Activated CD8-positive, alpha-beta T cell treated with anti-CD3 and anti-CD28 coated beads, Interleukin-2, amount 10 ng/mL, durations not matched to agents 7 days and 5 days (primary cell): ENCODE data around the gene CTDSP1. TPM values are rescaled to one million over a fixed set of nuclear protein-coding genes. Genes with fewer than 3 reads are reported as not detected.

Experiments used
- ATAC-seq: fragments of 150-1000 bp; cut with Tn5 transposase; one replicate; pipeline ENCODE4 v1.10.0; 2021; ENCODE audit warnings: moderate library complexity
- CTCF ChIA-PET: fragments of 350-600 bp; sonication (Branson Sonifier 250); formaldehyde crosslinking; loops from one replicate; lab custom pipeline; 2021; ENCODE audit warnings: antibody characterized with exemption; lab: Charles Lee
- POLR2A ChIA-PET: fragments of 350-600 bp; sonication (Branson Sonifier 250); formaldehyde crosslinking; loops from one replicate; lab custom pipeline; 2021; ENCODE audit warnings: antibody characterized with exemption; lab: Charles Lee
- DNase-seq: peaks from one replicate; pipeline ENCODE4 v3.0.0-alpha.2; 2020
- H3K27ac Mint-ChIP-seq: one replicate; pipeline ENCODE4 v1.8.0; 2021; ENCODE audit warnings: mild to moderate bottlenecking, mixed read lengths
- H3K27me3 Mint-ChIP-seq: one replicate; pipeline ENCODE4 v1.8.0; 2021; ENCODE audit warnings: low read depth, mixed read lengths
- H3K36me3 Mint-ChIP-seq: one replicate; pipeline ENCODE4 v1.8.0; 2021; ENCODE audit warnings: low read depth, mixed read lengths
- H3K4me1 Mint-ChIP-seq: one replicate; pipeline ENCODE4 v1.8.0; 2021; ENCODE audit warnings: low read depth, mixed read lengths
- H3K4me3 Mint-ChIP-seq: one replicate; pipeline ENCODE4 v1.8.0; 2021; ENCODE audit warnings: mild to moderate bottlenecking, mixed read lengths
- H3K9me3 Mint-ChIP-seq: one replicate; pipeline ENCODE4 v1.8.0; 2022; ENCODE audit warnings: mixed read lengths; ENCODE audit not compliant: insufficient read depth
- microRNA-seq: library from miRNA; unstranded; fragments of <30 nt; microRNA quantifications from one replicate; pipeline ENCODE4 v1.2.0, GENCODE V29; 2022
- total RNA-seq, 2 experiments: library from RNA; stranded (reverse); gene quantifications; one replicate each; pipeline ENCODE4 v1.2.3, GENCODE V29; 2021

CTDSP1 gene
- total RNA-seq, 2 experiments from 2014 or later = 175 to 185 TPM

- Mint-ChIP-seq H3K36me3 (peaks cover 15% of the 10 kb centered on the region), H3K27me3 (no peaks in the 10 kb centered on the region), H3K4me3 (no peak overlapping the region), H3K4me1 (peaks cover 5% of the 10 kb centered on the region), H3K9me3 (no peaks in the 10 kb centered on the region), H3K27ac (no peak overlapping the region)
- ChIA-PET POLR2A (interaction anchor here (0.9 kb wide), 1 partner anchor 9 kb away, joined by 3 read pairs; no protein-coding TSS in a partner anchor), CTCF (no interaction called here)
- ATAC-seq (no peak), DNase-seq (no peak)
Observed at GRCh38 chr2:218444692-218445357, 45.2 kb downstream of the CTDSP1 start.

GRCh38 chr2:218445602-218446001, 45.9 kb downstream of the CTDSP1 start:
- POLR2A ChIA-PET = interaction anchor here (0.5 to 0.9 kb wide), 2 partner anchors 8 to 13 kb away, joined by 3 read pairs; no protein-coding TSS in a partner anchor
- no peaks in the 10 kb centered on the region for H3K27me3 Mint-ChIP-seq

GRCh38 chr2:218446547-218446946, 46.9 kb downstream of the CTDSP1 start:
- H3K27ac Mint-ChIP-seq = no peak overlapping the region
- DNase-seq (no peak), ATAC-seq (no peak)
- CTCF ChIA-PET = no interaction called here
- no peaks in the 10 kb centered on the region for H3K27me3 Mint-ChIP-seq
- H3K9me3 Mint-ChIP-seq = no peaks in the 10 kb centered on the region
- no peak overlapping the region for H3K4me3 Mint-ChIP-seq
- H3K36me3 Mint-ChIP-seq = peaks cover 22% of the 10 kb centered on the region
- peaks cover 5% of the 10 kb centered on the region for H3K4me1 Mint-ChIP-seq
- POLR2A ChIA-PET = no interaction called here

More at GRCh38 chr2:218445602-218446001, 45.9 kb downstream of the CTDSP1 start:
- Mint-ChIP-seq H3K4me3 (no peak overlapping the region), H3K9me3 (no peaks in the 10 kb centered on the region), H3K36me3 (peaks cover 20% of the 10 kb centered on the region), H3K27ac (no peak overlapping the region), H3K4me1 (peaks cover 5% of the 10 kb centered on the region)
- CTCF ChIA-PET = no interaction called here
- ATAC-seq (no peak), DNase-seq (no peak)

GRCh38 chr2:218447072-218447471, 47.4 kb downstream of the CTDSP1 start:
- H3K4me1 Mint-ChIP-seq = peaks cover 5% of the 10 kb centered on the region
- H3K4me3 Mint-ChIP-seq = no peak overlapping the region
- ChIA-PET POLR2A (no interaction called here), CTCF (no interaction called here)
- H3K36me3 Mint-ChIP-seq = peaks cover 22% of the 10 kb centered on the region
- DNase-seq (no peak), ATAC-seq (no peak)
- no peak overlapping the region for H3K27ac Mint-ChIP-seq
- H3K27me3 Mint-ChIP-seq = no peaks in the 10 kb centered on the region
- no peaks in the 10 kb centered on the region for H3K9me3 Mint-ChIP-seq

- CTCF ChIA-PET = no interaction called here
Observed at GRCh38 chr2:218448934-218449333, 49.3 kb downstream of the CTDSP1 start.

GRCh38 chr2:218452079-218452478, 52.4 kb downstream of the CTDSP1 start:
- ChIA-PET CTCF (interaction anchor here (1.1 to 2.3 kb wide), 2 partner anchors 11 to 49 kb away, joined by 3 to 10 read pairs; no protein-coding TSS in a partner anchor), POLR2A (no interaction called here)
- Mint-ChIP-seq H3K27me3 (no peaks in the 10 kb centered on the region), H3K4me1 (peaks cover 5% of the 10 kb centered on the region), H3K9me3 (no peaks in the 10 kb centered on the region), H3K27ac (no peak overlapping the region), H3K4me3 (no peak overlapping the region), H3K36me3 (peaks cover 51% of the 10 kb centered on the region)
- no peak for ATAC-seq
- DNase-seq = no peak

More at GRCh38 chr2:218448934-218449333, 49.3 kb downstream of the CTDSP1 start:
- no peak overlapping the region for H3K4me3 Mint-ChIP-seq
- H3K27me3 Mint-ChIP-seq = no peaks in the 10 kb centered on the region
- no peak for ATAC-seq
- peaks cover 26% of the 10 kb centered on the region for H3K36me3 Mint-ChIP-seq
- no peaks in the 10 kb centered on the region for H3K9me3 Mint-ChIP-seq
- H3K27ac Mint-ChIP-seq = no peak overlapping the region
- DNase-seq = no peak
- H3K4me1 Mint-ChIP-seq = peaks cover 5% of the 10 kb centered on the region
- POLR2A ChIA-PET = no interaction called here

Small RNA genes lying within 50 kb of the gene (microRNA-seq; reads per million reads assigned to microRNA genes)
- 52,643 reads per million, percentile 99 among the genes with 10 or more reads in this experiment for gene MIR26B

Other genes starting within 250 kb of the CTDSP1 start
- under 1 TPM; 0.53 to 0.55 TPM for gene CXCR1, start 232.9 kb upstream of the CTDSP1 start, total RNA-seq
- 100 to 1,000 TPM; 821 to 844 TPM for gene ARPC2, start 182.7 kb upstream of the CTDSP1 start, total RNA-seq
- under 1 TPM; 0.97 TPM for gene GPBAR1, start 138.9 kb upstream of the CTDSP1 start, total RNA-seq
- gene AAMP, start 129.7 kb upstream of the CTDSP1 start, total RNA-seq = 10 to 100 TPM; 52.6 to 56.2 TPM
- 10 to 100 TPM; 36.7 to 37.6 TPM for gene PNKD, start 129.3 kb upstream of the CTDSP1 start, total RNA-seq
- 10 to 100 TPM; 52.9 to 58.9 TPM for gene TMBIM1, start 107.4 kb upstream of the CTDSP1 start, total RNA-seq
- not detected for gene CATIP, start 43.0 kb upstream of the CTDSP1 start, total RNA-seq
- under 1 TPM; 0.21 to 0.29 TPM for gene SLC11A1, start 17.6 kb upstream of the CTDSP1 start, total RNA-seq
- not detected for gene VIL1, start 19.3 kb downstream of the CTDSP1 start, total RNA-seq
- 10 to 100 TPM; 33.9 to 38.1 TPM for gene USP37, start 168.5 kb downstream of the CTDSP1 start, total RNA-seq
- gene CNOT9, start 169.0 kb downstream of the CTDSP1 start, total RNA-seq = 10 to 100 TPM; 96.8 to 97.3 TPM
- gene PLCD4, start 208.0 kb downstream of the CTDSP1 start, total RNA-seq = under 1 TPM; 0.26 to 0.32 TPM